Activated CD4-positive, alpha-beta T cell treated with anti-CD3 and anti-CD28 coated beads, Interleukin-2, amount 10 ng/mL, durations not matched to agents 7 days and 5 days (primary cell): Measurements from ENCODE around the gene CREB3L1. TPM values are rescaled to one million over a fixed set of nuclear protein-coding genes. Genes with fewer than 3 reads are reported as not detected.
"Not testable (repeated sequence)": the region's sequence is repeated elsewhere in the genome, so short reads cannot be mapped to it uniquely, and the experiment has no call there.

Source experiments
- CTCF ChIA-PET: fragments of 350-600 bp; sonication (Branson Sonifier 250); formaldehyde crosslinking; loops from one replicate; lab custom pipeline; 2021; ENCODE audit warnings: antibody characterized with exemption; lab: Charles Lee
- POLR2A ChIA-PET: fragments of 350-600 bp; sonication (Branson Sonifier 250); formaldehyde crosslinking; loops from one replicate; lab custom pipeline; 2021; ENCODE audit warnings: antibody characterized with exemption; lab: Charles Lee
- DNase-seq: peaks from one replicate; pipeline ENCODE4 v3.0.0-alpha.2; 2020
- H3K27ac Mint-ChIP-seq: one replicate; pipeline ENCODE4 v1.8.0; 2021; ENCODE audit warnings: mild to moderate bottlenecking, moderate library complexity, mixed read lengths
- H3K27me3 Mint-ChIP-seq: one replicate; pipeline ENCODE4 v1.8.0; 2021; ENCODE audit warnings: mixed read lengths
- H3K36me3 Mint-ChIP-seq: one replicate; pipeline ENCODE4 v1.8.0; 2021; ENCODE audit warnings: low read depth, mixed read lengths
- H3K4me1 Mint-ChIP-seq: one replicate; pipeline ENCODE4 v1.8.0; 2021; ENCODE audit warnings: mixed read lengths
- H3K4me3 Mint-ChIP-seq: one replicate; pipeline ENCODE4 v1.8.0; 2021; ENCODE audit warnings: mild to moderate bottlenecking, moderate library complexity, mixed read lengths
- H3K9me3 Mint-ChIP-seq: one replicate; pipeline ENCODE4 v1.8.0; 2021; ENCODE audit warnings: mixed read lengths
- total RNA-seq, 2 experiments: library from RNA; stranded (reverse); gene quantifications; one replicate each; pipeline ENCODE4 v1.2.3, GENCODE V29; 2021

Gene CREB3L1
- total RNA-seq, 2 experiments from 2014 or later = not detected

- H3K9me3 Mint-ChIP-seq = no peaks in the 10 kb centered on the region
- no peak for DNase-seq
- ChIA-PET POLR2A (interaction anchor here (0.6 kb wide), 1 partner anchor 66 kb away, joined by 3 read pairs; no protein-coding TSS in a partner anchor), CTCF (interaction anchor here (0.6 to 2.8 kb wide), 11 partner anchors 11 to 338 kb away, joined by 3 to 11 read pairs (median 6); partner anchors contain the start of gene CREB3L1)
- peaks cover 23% of the 10 kb centered on the region for H3K27me3 Mint-ChIP-seq
- peaks cover 9% of the 10 kb centered on the region for H3K4me1 Mint-ChIP-seq
- H3K4me3 Mint-ChIP-seq = peak overlapping the region; percentile 78
- no peak overlapping the region for H3K27ac Mint-ChIP-seq
- no peaks in the 10 kb centered on the region for H3K36me3 Mint-ChIP-seq
Observed at GRCh38 chr11:46296059-46296527, 18.6 kb downstream of the CREB3L1 start.

- no peak for DNase-seq
- POLR2A ChIA-PET = no interaction called here
- no peaks in the 10 kb centered on the region for H3K9me3 Mint-ChIP-seq
- H3K4me1 Mint-ChIP-seq = peaks cover 9% of the 10 kb centered on the region
- no peak overlapping the region for H3K4me3 Mint-ChIP-seq
- peaks cover 23% of the 10 kb centered on the region for H3K27me3 Mint-ChIP-seq
- no peak overlapping the region for H3K27ac Mint-ChIP-seq
- CTCF ChIA-PET = interaction anchor here (1.1 to 2.8 kb wide), 7 partner anchors 13 to 59 kb away, joined by 3 to 11 read pairs (median 6); partner anchors contain the start of gene CREB3L1
- no peaks in the 10 kb centered on the region for H3K36me3 Mint-ChIP-seq
Observed at GRCh38 chr11:46296528-46297448, 19.3 kb downstream of the CREB3L1 start.

- Mint-ChIP-seq H3K4me3 (no peak overlapping the region), H3K36me3 (no peaks in the 10 kb centered on the region), H3K27me3 (peaks cover 16% of the 10 kb centered on the region), H3K4me1 (peaks cover 9% of the 10 kb centered on the region), H3K9me3 (no peaks in the 10 kb centered on the region), H3K27ac (no peak overlapping the region)
- POLR2A ChIA-PET = no interaction called here
- DNase-seq = no peak
- CTCF ChIA-PET = interaction anchor here (1.0 to 1.4 kb wide), 3 partner anchors 53 to 66 kb away, joined by 4 to 5 read pairs (median 5); no protein-coding TSS in a partner anchor
Observed at GRCh38 chr11:46298699-46299433, 21.4 kb downstream of the CREB3L1 start.

GRCh38 chr11:46299451-46299961, 22.0 kb downstream of the CREB3L1 start:
- peaks cover 9% of the 10 kb centered on the region for H3K4me1 Mint-ChIP-seq
- POLR2A ChIA-PET = no interaction called here
- no peak overlapping the region for H3K27ac Mint-ChIP-seq
- no peak for DNase-seq
- H3K36me3 Mint-ChIP-seq = no peaks in the 10 kb centered on the region
- H3K4me3 Mint-ChIP-seq = no peak overlapping the region
- H3K27me3 Mint-ChIP-seq = peaks cover 16% of the 10 kb centered on the region
- no peaks in the 10 kb centered on the region for H3K9me3 Mint-ChIP-seq
- CTCF ChIA-PET = interaction anchor here (1.0 to 1.4 kb wide), 5 partner anchors 10 to 65 kb away, joined by 4 to 5 read pairs (median 5); no protein-coding TSS in a partner anchor

GRCh38 chr11:46300270-46300669, 22.8 kb downstream of the CREB3L1 start:
- peaks cover 7% of the 10 kb centered on the region for H3K4me1 Mint-ChIP-seq
- H3K27me3 Mint-ChIP-seq = peaks cover 14% of the 10 kb centered on the region
- no peaks in the 10 kb centered on the region for H3K9me3 Mint-ChIP-seq
- CTCF ChIA-PET = interaction anchor here (0.6 to 1.1 kb wide), 3 partner anchors 9 to 1282 kb away, joined by 3 to 5 read pairs (median 4); no protein-coding TSS in a partner anchor
- H3K4me3 Mint-ChIP-seq = no peak overlapping the region
- no peak overlapping the region for H3K27ac Mint-ChIP-seq
- no peak for DNase-seq
- POLR2A ChIA-PET = no interaction called here
- no peaks in the 10 kb centered on the region for H3K36me3 Mint-ChIP-seq

GRCh38 chr11:46302866-46303265, 25.4 kb downstream of the CREB3L1 start:
- POLR2A ChIA-PET = no interaction called here
- peaks cover 1% of the 10 kb centered on the region for H3K4me1 Mint-ChIP-seq
- no peaks in the 10 kb centered on the region for H3K9me3 Mint-ChIP-seq
- CTCF ChIA-PET = interaction anchor here (0.7 kb wide), 1 partner anchor 63 kb away, joined by 3 read pairs; no protein-coding TSS in a partner anchor
- DNase-seq = no peak
- no peak overlapping the region for H3K4me3 Mint-ChIP-seq
- H3K27me3 Mint-ChIP-seq = peaks cover 6% of the 10 kb centered on the region
- H3K27ac Mint-ChIP-seq = no peak overlapping the region
- no peaks in the 10 kb centered on the region for H3K36me3 Mint-ChIP-seq

GRCh38 chr11:46304036-46304435, 26.6 kb downstream of the CREB3L1 start:
- POLR2A ChIA-PET, H3K9me3 Mint-ChIP-seq, H3K27me3 Mint-ChIP-seq, DNase-seq, H3K4me1 Mint-ChIP-seq, H3K27ac Mint-ChIP-seq, H3K4me3 Mint-ChIP-seq, H3K36me3 Mint-ChIP-seq: not testable (repeated sequence)
- CTCF ChIA-PET = interaction anchor here (1.2 to 1.7 kb wide), 3 partner anchors 10 to 43 kb away, joined by 3 to 4 read pairs (median 3); partner anchors contain the start of gene DGKZ

- Mint-ChIP-seq H3K4me1 (peaks cover 12% of the 10 kb centered on the region), H3K27ac (no peak overlapping the region), H3K27me3 (peaks cover 3% of the 10 kb centered on the region), H3K9me3 (no peaks in the 10 kb centered on the region), H3K36me3 (no peaks in the 10 kb centered on the region), H3K4me3 (no peak overlapping the region)
- POLR2A ChIA-PET = no interaction called here
- DNase-seq = no peak
- CTCF ChIA-PET = interaction anchor here (1.2 to 1.7 kb wide), 2 partner anchors 10 to 43 kb away, joined by 3 to 4 read pairs; partner anchors contain the start of gene DGKZ
Observed at GRCh38 chr11:46304605-46305179, 27.2 kb downstream of the CREB3L1 start.

- ChIA-PET POLR2A (no interaction called here), CTCF (interaction anchor here (0.7 to 1.7 kb wide), 2 partner anchors 11 to 42 kb away, joined by 3 to 4 read pairs; partner anchors contain the start of gene DGKZ)
- H3K4me3 Mint-ChIP-seq = no peak overlapping the region
- peaks cover 18% of the 10 kb centered on the region for H3K4me1 Mint-ChIP-seq
- no peak overlapping the region for H3K27ac Mint-ChIP-seq
- no peaks in the 10 kb centered on the region for H3K36me3 Mint-ChIP-seq
- no peaks in the 10 kb centered on the region for H3K9me3 Mint-ChIP-seq
- DNase-seq = no peak
- peaks cover 3% of the 10 kb centered on the region for H3K27me3 Mint-ChIP-seq
Observed at GRCh38 chr11:46305295-46305694, 27.8 kb downstream of the CREB3L1 start.

GRCh38 chr11:46306296-46306853, 28.9 kb downstream of the CREB3L1 start:
- H3K27ac Mint-ChIP-seq = no peak overlapping the region
- ChIA-PET POLR2A (no interaction called here), CTCF (interaction anchor here (0.7 to 3.6 kb wide), 4 partner anchors 12 to 68 kb away, joined by 3 to 24 read pairs (median 3); no protein-coding TSS in a partner anchor)
- H3K4me3 Mint-ChIP-seq = no peak overlapping the region
- no peaks in the 10 kb centered on the region for H3K9me3 Mint-ChIP-seq
- no peak for DNase-seq
- peaks cover 3% of the 10 kb centered on the region for H3K27me3 Mint-ChIP-seq
- H3K36me3 Mint-ChIP-seq = no peaks in the 10 kb centered on the region
- H3K4me1 Mint-ChIP-seq = peaks cover 20% of the 10 kb centered on the region

GRCh38 chr11:46307369-46307768, 29.9 kb downstream of the CREB3L1 start:
- ChIA-PET CTCF (interaction anchor here (0.9 to 3.6 kb wide), 5 partner anchors 15 to 69 kb away, joined by 3 to 24 read pairs (median 3); partner anchors contain the start of gene CREB3L1), POLR2A (no interaction called here)
- H3K27ac Mint-ChIP-seq = no peak overlapping the region
- H3K4me3 Mint-ChIP-seq = no peak overlapping the region
- H3K9me3 Mint-ChIP-seq = no peaks in the 10 kb centered on the region
- DNase-seq = no peak
- no peaks in the 10 kb centered on the region for H3K36me3 Mint-ChIP-seq
- H3K27me3 Mint-ChIP-seq = peaks cover 3% of the 10 kb centered on the region
- peaks cover 20% of the 10 kb centered on the region for H3K4me1 Mint-ChIP-seq
